Measurements from ENCODE around the gene IGF1R.

DNA sequence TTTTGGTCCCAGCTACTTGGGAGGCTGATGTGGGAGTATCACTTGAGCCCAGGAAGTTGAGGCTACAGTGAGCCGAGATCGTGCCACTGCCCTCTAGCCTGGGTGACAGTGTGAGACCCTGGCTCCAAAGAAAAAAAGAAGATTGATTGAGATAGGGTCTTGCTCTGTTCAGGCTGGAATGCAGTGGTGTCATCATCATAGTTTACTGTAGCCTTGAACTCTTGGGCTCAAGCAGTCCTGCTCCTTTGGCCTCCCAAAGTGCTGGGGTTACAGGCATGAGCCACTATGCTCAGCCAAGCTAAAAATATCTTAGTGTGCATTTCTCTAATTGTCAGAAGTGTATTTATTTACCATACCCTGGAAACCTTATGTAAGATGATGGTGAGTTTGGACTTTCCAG is 43.9 kb downstream of the IGF1R start:
- TF ChIP-seq EZH2 (IDR thresholded peaks at IDR 0.05; ENCODE audit: borderline replicate concordance, low read length) = no peak
- TF ChIP-seq, protein P1, sequence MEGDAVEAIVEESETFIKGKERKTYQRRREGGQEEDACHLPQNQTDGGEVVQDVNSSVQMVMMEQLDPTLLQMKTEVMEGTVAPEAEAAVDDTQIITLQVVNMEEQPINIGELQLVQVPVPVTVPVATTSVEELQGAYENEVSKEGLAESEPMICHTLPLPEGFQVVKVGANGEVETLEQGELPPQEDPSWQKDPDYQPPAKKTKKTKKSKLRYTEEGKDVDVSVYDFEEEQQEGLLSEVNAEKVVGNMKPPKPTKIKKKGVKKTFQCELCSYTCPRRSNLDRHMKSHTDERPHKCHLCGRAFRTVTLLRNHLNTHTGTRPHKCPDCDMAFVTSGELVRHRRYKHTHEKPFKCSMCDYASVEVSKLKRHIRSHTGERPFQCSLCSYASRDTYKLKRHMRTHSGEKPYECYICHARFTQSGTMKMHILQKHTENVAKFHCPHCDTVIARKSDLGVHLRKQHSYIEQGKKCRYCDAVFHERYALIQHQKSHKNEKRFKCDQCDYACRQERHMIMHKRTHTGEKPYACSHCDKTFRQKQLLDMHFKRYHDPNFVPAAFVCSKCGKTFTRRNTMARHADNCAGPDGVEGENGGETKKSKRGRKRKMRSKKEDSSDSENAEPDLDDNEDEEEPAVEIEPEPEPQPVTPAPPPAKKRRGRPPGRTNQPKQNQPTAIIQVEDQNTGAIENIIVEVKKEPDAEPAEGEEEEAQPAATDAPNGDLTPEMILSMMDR (conservative IDR thresholded peaks at IDR 0.05 in 1 of 2, IDR thresholded peaks at IDR 0.05 in 1 of 2; ENCODE audit: extremely low read depth in 1 of 2, insufficient read depth in 1 of 2, low read depth in 1 of 2, low read length in 2 of 2) = no peak

All from mammary epithelial cell (primary cell).